ENCODE data around the gene LYRM2.

DNA sequence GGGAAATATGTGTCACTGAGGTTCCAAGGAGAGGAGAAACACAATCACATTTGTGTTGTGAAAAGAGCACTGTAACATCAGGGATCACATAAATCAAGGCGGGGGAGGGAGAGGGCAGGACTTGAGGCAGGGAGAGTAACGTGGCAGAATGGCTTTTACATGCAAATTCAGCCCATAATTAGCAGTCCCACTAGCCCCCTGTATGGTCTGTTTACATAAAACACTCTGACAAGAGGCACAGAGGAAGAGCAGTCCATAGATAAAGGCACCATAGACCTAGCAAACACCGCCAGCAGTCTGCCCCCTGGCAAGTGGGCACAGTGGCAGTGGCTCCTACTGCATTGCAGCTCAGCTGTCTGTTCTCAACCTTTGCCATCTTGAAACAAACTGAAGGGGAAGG lies 82.7 kb downstream of the LYRM2 start:
- TF ChIP-seq POLR2A (IDR thresholded peaks at IDR 0.05; ENCODE audit: low read depth) (no peak), POLR2AphosphoS5 (IDR thresholded peaks at IDR 0.05) (no peak), EP300 (IDR thresholded peaks at IDR 0.05) (no peak)
- TF ChIP-seq, protein P1, sequence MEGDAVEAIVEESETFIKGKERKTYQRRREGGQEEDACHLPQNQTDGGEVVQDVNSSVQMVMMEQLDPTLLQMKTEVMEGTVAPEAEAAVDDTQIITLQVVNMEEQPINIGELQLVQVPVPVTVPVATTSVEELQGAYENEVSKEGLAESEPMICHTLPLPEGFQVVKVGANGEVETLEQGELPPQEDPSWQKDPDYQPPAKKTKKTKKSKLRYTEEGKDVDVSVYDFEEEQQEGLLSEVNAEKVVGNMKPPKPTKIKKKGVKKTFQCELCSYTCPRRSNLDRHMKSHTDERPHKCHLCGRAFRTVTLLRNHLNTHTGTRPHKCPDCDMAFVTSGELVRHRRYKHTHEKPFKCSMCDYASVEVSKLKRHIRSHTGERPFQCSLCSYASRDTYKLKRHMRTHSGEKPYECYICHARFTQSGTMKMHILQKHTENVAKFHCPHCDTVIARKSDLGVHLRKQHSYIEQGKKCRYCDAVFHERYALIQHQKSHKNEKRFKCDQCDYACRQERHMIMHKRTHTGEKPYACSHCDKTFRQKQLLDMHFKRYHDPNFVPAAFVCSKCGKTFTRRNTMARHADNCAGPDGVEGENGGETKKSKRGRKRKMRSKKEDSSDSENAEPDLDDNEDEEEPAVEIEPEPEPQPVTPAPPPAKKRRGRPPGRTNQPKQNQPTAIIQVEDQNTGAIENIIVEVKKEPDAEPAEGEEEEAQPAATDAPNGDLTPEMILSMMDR (IDR thresholded peaks at IDR 0.05), result no peak
